Measurements from ENCODE around the gene GBA2.

GRCh38 chr9:35736201-35736633, 12.8 kb downstream of the GBA2 start:
- peak; percentile 75 for TF ChIP-seq CTCF (IDR thresholded peaks at IDR 0.05; ENCODE audit: poor library complexity)
- no peak for TF ChIP-seq EZH2phosphoT487 (IDR thresholded peaks at IDR 0.05; ENCODE audit: low read depth, severe bottlenecking, unreplicated experiment)
